GM18873 (cell line): ENCODE data around the gene LGALS1.
"Not testable (repeated sequence)": the region's sequence is repeated elsewhere in the genome, so short reads cannot be mapped to it uniquely, and the experiment has no call there.

Experiments used
- ATAC-seq: cut with Tn5 transposase; IDR thresholded peaks from one replicate; pipeline ENCODE4 v1.9.1; 2021; ENCODE audit warnings: mild to moderate bottlenecking, moderate library complexity, moderate number of reproducible peaks; ENCODE audit not compliant: unreplicated experiment, low FRiP score

The LGALS1 gene

DNA sequence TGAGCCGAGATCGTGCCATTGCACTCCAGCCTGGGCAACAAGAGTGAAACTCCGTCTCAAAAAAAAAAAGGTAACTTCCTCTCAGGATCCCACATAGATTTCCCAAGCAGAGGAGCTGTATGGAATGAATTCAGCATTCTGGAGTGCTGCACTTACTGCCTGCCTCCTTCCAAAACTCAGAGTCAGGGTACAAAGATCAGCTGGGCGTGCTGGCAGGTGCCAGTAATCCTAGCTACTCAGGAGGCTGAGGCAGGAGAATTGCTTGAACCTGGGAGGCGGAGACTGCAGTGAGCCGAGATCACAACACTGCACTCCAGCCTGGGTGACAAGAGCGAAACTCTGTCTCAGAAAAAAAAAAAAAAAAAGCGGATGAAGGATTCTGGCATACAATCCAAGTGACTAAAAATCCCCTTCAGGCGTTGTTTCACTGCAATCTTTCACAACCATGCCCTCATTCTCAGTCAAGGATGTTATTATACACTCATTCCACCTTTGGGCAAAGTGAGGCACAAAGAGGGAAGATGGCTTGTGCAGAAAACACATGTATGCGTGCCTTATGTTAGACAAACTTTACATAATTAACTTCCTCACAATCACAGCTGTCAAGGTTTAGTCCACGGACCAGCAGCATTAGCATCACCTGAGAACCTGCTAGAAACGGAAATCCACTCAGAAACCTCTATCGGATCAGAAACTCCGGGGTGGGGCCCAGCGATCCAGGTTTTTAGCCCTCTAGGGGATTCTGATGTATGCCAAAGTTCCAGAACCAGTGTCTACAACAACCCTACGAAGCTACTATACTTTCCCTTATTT is 9.6 kb downstream of the LGALS1 start:
- no peak for ATAC-seq

DNA sequence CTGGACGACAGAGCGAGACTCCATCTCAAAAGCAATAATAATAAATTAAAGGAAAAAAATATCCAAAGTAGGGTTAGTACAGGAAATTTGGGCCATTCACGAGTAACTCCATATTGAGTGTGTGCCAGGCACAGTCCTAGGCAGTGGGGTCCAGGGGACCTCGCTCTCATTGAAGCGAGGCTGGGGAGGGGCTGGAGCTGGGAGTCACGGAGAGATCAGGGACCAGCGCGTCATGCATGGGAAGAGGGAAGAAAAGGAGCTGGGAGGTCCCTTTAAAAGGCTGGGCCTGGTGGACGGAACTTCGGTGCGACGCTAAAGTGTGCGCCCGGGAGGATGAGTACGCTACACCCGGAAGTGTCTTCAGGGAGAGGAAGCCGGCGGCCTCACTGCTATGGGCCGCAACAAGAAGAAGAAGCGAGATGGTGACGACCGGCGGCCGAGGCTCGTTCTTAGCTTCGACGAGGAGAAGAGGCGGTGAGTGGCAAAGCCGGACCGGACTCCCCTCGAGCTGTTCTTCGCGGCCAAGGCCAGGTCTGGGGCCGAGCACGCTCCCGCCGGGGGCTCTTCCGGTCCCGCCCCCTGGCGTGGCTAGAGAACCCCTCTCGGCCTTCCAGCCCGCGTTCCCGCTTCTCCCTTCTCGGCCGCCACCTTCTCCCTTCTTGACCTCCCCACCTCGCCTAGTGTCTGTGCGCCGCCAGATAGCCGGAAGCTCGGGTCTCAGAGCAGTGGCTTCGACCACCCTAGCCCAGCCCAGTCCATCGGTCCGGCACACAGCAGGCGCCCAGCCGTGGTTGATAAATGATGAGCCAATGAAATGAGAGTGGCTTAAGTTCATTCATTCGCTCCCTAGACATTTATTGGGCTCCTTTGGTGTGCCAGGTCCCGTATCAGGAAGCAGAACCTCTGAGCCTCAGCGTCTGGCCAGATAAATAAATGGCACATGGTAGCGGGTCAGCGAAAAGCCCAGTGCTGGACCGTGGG is 10.9 kb downstream of the LGALS1 start, which contains the start of gene NOL12:
NOL12 (plus strand) TSS at position 342 of the 981 bp plus-strand sequence; CDS start at position 392, 50 bp downstream.
- ATAC-seq: peak; percentile 56

DNA sequence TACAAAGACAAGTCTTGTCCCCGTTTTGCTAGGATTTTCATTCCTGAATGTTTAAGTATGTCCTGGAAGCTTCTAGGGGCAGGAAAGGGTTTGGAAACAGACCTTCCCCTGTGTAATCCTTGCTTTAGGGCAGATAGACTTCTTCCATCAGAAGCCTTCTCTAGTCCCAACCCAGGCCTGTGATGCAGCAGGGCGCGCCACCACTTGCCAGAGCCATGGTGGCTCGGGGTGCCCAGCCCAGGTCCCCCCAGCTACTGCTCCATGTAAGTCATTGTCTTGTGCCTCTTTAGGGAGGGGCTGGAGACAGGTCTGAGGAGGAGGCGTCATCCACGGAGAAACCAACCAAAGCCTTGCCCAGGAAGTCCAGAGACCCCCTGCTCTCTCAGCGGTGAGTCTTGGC is 15.0 kb downstream of the LGALS1 start:
- no peak for ATAC-seq

DNA sequence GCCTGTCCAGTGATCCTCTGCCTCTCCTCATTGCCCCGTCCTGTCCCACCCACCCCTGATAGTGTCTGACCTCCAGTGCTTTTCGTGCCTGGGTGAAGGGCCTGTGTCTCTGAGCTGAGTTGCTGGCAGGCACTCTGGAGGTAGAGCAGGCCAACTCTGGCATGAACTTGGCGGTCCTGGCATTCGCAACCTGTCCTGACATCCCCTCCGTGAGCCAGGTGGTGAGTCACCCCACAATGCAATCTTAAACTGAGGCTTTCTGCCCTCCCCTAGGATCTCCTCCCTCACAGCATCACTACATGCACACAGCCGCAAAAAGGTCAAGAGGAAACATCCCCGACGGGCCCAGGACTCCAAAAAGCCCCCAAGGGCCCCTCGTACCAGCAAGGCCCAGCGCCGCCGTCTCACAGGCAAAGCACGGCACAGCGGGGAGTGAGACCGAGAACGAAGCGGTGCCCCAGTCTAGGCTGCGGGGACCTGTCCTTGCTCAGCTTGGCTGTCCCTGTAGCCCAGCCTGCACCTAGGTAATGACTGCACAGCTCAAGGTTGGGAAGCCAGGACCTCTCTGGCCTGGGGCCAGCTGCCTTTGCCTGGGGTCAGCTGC is 15.6 kb downstream of the LGALS1 start:
- ATAC-seq: no peak

DNA sequence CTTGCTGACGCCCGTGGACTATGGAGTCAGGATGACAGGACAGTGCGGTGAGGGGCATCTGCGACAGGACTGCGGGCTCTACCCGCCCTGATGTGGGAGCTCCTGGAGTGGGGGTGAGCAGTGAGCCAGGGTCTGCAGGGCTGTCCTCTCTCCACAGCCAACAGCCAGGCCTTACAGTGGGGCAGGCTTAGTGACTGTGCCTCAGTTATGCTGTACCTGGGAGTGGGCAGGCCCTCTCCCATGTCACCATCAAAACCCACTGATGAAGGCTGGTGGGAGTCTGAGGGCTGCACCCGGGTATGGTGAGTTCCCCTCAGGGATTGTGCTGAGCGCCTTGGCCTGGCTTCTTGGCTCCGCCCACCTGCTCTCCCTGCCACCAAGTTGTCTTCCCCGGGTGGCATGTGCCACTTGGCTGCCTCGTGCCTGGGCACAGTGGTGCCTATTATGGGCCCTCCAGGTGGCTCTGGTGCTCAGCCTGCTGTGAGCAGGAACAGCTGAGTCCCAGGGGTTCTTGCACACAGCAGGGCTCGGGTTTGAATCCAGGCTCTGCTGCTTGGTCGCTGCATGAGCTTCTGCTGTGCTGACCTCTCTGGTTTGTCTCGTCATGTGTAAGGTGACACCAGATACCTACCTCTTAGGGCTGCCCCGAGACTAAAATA is 17.3 kb downstream of the LGALS1 start:
- ATAC-seq: no peak

DNA sequence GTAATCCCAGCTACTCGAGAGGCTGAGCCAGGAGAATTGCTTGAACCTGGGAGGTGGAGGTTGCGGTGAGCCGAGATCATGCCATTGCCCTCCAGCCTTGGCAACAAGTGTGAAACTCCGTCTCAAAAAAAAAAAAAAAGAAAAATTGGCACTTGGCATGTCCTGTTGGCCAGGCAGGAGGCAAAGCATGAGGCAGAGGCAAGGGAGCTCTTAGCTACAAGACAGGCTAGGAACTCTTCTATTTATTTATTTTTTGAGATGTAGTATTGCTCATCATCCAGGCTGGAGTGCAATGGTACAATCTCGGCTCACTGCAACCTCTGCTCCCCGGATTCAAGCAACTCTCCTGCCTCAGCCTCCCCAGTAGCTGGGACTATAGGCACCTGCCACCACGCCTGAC is 18.7 kb downstream of the LGALS1 start:
- ATAC-seq: not testable (repeated sequence)

DNA sequence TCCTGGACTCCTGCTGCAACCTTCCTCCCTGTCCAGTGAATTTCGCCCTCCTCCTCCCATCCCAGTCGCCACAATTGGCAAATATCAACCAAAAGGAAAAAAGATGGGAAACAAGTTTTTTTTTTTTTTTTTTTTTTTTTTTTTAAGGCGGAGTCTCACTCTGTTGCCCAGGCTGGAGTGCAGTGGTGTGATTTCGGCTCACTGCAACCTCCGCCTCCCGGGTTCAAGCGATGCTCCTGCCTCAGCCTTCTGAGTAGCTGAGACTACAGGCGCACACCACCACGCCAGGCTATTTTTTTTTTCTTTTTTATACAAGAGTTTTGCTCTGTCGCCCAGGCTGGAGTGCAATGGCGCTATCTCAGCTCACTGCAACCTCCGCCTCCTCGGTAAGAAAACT is 20.8 kb downstream of the LGALS1 start:
- not testable (repeated sequence) for ATAC-seq

DNA sequence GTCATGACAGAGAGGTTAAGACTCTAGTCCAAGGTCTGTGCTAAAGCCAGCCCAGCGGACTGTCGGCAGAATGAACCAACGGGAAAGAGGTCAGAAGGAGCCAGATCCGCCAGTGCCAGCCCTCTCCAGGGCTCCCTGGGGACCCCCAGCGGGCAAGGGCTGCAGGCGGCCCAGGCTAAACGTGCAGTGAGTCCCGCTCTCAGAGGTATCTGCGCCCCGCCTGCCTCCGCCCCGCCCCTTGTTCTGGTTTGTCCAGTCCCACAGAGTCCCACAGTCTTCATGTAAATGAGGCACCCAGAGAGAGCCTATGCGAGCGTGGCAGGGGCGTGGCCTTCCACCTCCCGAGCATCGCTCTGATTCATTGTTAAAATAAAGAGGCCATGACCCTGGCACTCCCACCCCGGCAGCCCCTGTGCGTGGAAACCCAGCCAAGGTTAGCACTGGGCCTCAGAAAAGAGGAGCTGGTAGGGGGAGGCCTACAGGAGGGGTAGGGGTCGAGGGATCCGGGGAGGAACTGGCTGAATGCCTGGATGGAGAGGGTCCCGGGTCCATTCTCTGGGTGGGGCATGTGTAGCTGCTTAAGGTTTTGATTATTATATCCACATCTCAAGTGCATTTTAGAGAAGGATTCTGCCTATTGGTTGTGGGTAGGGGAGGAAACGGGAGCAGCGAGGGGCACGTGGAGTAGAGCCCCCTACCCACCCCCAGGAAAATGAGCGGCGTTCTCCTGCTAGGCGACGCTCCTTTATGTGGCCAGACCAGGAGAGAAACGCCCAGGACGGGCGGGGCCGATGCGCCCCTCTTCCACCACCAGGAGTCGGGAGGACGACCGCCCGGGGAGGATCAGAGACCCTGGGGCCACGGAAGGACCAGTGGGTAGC is 21.5 kb downstream of the LGALS1 start, which contains the start of gene TRIOBP:
TRIOBP (plus strand) TSS at position 392 of the 881 bp plus-strand sequence. CDS start 4,318 bp downstream, outside the sequence.
- peak; percentile 83 for ATAC-seq

DNA sequence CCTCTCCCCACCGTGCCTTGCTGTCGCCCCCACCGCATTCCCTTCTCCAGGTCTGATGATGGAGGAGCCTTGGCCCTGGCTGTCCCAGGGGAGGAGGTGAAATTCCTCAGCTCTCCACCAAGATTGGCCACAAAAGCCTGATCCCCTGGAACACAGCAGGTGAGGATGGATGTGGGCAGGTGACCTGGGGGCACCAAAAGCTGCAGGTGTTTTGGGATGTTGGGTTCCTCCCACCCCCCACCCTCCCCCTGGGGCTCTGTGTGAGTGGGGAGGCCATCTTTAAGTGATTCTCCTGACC is 22.1 kb downstream of the LGALS1 start:
- no peak for ATAC-seq

DNA sequence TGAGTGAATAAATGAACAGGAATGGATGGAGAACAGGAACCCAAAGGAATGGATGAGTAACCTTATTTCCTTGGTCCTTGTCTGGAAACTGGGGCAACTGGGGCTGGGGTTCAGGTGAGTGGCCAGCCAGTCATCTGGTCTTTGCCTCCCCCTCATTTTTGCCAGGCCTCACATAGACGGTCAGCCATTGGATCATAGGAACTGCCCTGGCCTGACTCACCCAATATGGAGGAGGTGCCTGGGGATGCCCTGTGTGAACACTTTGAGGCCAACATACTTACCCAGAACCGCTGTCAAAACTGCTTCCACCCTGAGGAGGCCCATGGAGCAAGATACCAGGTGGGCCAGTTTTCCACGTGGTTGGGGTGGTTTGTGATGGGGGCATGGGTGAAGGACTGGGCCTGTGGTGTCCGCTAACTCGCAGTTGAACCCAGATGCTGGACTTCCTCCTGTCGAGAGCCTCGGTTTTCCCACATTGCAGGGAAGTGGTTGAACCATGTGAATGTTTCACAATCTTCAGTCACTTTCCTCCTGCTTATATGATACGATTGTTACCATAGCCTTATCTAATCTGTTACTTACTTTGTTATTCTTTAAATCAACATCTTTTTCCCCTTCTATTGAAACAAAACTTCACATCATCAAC is 25.8 kb downstream of the LGALS1 start:
- ATAC-seq: no peak

DNA sequence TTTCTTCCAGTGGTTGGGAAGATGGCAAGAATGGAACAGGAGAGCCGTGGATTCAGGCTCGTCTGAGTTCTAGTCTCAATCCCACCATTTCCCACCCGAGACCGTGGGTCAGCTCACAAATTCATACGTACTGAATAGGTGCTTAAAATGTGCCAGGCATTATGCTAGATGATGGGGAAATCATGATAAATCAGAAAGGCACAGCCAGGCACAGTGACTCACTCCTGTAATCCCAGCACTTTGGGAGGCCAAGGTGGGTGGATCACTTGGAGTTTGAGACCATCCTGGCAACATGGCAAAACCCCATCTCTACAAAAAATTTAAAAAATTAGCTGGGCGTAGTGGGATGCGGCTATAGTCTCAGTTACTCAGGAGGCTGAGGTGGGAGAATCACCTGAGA is 28.5 kb downstream of the LGALS1 start:
- ATAC-seq: no peak

DNA sequence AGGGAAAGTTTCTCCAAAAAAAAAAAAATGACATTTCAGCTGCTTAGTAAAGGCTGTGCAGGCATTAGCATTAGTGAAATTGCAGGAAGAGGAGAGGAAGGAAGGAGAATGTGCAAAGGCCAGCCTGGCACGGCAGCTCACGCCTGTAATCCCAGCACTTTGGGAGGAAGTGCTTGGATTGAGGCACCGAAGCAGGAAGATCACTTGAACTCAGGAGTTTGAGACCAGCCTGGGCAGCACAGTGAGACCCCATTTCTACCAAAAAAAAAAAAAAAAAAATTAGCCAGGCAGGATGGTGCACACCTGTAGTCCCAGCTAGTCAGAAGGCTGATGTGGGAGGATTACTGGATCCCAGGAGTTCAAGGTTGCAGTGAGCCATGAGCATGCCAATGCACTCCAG is 29.2 kb downstream of the LGALS1 start:
- no peak for ATAC-seq

DNA sequence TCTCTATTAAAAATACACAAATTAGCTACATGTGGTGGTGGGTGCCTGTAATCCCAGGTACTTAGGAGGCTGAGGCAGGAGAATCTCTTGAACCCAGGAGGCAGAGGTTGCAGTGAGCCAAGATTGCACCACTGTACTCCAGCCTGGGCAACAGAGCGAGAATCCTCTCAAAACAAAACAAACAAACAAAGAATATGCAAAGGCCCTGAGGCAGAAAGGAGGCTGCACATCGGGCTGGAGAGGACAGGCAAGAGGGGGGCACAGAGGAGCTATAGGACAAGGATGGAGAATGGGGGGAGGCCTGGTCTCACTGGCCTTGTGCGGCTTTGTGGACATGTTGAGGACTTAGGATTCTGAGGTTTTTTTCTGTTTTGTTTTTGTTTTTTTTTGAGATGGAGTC is 29.8 kb downstream of the LGALS1 start:
- ATAC-seq: no peak

DNA sequence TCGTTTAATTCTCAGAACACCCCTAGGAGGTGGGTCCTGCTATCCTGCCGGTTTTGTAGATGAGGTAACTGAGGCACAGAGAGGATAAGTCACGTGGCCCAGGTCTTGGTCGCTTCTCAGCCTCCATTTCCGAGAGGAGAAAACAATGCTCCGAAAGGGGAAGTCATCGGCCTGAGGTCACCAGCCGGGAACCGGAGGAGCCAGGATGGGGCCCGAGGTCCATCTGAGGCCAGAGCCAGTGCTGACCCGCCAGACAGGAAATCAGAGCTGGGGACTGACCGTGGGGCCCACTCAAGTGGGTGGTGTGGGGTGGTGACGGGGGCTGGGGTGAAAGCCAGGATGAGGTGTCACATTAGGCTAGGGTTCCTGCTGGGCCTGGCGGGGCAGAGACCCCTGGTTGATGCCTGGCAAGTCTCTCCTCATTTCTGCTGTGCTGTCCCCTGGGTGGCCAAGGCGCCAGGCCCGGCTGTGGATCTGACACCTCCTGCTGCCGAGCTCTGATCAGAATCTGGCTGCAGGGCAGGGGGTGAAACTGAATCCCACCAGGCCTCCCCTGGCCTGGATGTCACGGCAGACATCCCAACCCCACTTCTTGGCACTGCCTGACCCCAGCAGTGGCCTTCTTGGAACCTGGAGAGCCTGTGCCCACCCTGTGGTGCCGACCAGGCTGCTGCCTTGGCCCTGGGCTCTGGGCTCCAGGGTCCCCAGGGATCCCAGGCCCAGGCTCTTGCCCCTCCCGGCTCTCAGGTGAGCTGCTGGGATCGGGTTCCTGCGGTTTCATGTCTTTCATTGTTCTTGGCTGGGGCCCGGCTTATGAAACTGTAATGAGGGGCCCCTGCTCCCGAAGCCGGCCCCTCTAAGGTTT is 33.4 kb downstream of the LGALS1 start:
- no peak for ATAC-seq

DNA sequence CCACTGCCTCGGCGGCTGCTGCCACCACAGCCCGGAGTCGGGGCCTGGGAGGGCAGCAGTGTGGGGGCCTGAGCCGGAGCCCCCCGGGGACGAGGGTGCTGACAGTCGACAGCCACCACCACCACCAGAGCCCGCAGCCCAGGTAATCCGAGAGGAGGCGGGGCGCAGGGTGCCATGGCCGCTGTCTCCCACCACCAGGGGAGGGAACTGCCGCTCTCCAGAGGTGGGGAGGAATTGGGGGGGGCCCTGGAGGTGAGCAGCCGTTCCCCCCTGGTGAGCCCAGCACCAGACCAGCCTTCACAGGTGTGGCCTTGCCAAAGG is 34.0 kb downstream of the LGALS1 start:
- ATAC-seq: no peak

DNA sequence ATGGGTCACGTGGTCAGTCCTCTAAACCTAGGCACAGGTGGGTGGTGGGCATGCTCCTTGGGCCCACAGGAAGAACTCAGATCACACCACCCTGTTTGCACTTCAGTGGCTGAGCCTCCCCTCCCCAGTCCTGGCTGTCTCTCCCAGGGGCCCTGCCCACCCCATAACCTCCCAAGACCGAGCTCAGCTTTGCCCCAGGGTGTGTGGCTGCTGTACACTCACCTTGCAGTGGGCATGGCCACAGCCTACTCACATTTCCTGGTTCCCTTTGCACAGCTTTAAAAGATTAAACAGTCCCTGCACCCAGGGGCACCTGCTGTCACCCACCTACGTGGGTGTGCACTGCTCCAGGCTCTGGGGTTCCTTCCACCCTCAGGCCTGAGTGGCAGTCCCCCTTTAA is 35.2 kb downstream of the LGALS1 start:
- no peak for ATAC-seq

DNA sequence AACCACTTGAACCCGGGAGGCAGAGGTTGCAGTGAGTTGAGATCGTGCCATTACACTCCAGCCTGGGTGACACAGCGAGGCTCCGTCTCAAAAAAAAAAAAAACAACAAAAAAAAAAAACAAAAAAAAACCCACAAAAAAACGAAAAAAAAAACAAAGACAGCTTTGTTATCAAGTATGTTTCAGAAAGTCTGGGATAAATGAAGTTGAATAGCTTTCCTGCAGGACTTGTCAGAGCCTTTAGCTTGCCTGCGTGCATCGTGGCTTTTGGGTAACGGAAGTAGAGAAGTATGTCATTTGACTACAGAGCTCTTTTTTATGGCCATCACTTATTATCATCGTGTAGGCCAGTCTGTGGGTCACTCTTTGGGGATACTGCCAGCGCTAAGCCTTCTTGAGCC is 36.1 kb downstream of the LGALS1 start:
- ATAC-seq: no peak

DNA sequence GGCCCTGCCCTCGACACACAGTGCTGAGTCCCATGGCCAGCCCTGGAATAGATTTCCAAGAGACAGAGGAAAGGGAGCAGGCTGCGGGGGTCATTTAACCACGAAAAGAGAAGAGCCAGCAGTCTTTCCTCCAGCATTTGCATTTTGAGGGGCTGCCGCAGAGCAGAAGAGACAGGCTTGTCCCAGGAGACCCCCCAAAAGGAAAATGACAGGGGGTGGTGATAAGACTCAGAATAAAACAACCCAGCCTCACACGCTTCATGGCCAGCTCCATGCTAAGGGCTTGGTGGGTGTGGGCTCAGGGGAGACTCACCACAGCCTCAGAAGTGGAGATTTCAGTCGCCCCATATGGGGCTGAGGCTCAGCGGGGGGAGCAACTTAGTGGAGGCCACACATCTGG is 38.3 kb downstream of the LGALS1 start:
- ATAC-seq: no peak
